Medulla oblongata (tissue), 1 donor: ENCODE measurements around the gene TRPM7.
"Not testable (repeated sequence)": the region's sequence is repeated elsewhere in the genome, so short reads cannot be mapped to it uniquely, and the experiment has no call there.

Experiments used
- DNase-seq: peaks from one replicate; pipeline ENCODE4 v3.0.0-alpha.2; 2015; ENCODE audit errors: extremely low spot score

Gene TRPM7, protein sequence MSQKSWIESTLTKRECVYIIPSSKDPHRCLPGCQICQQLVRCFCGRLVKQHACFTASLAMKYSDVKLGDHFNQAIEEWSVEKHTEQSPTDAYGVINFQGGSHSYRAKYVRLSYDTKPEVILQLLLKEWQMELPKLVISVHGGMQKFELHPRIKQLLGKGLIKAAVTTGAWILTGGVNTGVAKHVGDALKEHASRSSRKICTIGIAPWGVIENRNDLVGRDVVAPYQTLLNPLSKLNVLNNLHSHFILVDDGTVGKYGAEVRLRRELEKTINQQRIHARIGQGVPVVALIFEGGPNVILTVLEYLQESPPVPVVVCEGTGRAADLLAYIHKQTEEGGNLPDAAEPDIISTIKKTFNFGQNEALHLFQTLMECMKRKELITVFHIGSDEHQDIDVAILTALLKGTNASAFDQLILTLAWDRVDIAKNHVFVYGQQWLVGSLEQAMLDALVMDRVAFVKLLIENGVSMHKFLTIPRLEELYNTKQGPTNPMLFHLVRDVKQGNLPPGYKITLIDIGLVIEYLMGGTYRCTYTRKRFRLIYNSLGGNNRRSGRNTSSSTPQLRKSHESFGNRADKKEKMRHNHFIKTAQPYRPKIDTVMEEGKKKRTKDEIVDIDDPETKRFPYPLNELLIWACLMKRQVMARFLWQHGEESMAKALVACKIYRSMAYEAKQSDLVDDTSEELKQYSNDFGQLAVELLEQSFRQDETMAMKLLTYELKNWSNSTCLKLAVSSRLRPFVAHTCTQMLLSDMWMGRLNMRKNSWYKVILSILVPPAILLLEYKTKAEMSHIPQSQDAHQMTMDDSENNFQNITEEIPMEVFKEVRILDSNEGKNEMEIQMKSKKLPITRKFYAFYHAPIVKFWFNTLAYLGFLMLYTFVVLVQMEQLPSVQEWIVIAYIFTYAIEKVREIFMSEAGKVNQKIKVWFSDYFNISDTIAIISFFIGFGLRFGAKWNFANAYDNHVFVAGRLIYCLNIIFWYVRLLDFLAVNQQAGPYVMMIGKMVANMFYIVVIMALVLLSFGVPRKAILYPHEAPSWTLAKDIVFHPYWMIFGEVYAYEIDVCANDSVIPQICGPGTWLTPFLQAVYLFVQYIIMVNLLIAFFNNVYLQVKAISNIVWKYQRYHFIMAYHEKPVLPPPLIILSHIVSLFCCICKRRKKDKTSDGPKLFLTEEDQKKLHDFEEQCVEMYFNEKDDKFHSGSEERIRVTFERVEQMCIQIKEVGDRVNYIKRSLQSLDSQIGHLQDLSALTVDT (N-terminal part only)

DNA sequence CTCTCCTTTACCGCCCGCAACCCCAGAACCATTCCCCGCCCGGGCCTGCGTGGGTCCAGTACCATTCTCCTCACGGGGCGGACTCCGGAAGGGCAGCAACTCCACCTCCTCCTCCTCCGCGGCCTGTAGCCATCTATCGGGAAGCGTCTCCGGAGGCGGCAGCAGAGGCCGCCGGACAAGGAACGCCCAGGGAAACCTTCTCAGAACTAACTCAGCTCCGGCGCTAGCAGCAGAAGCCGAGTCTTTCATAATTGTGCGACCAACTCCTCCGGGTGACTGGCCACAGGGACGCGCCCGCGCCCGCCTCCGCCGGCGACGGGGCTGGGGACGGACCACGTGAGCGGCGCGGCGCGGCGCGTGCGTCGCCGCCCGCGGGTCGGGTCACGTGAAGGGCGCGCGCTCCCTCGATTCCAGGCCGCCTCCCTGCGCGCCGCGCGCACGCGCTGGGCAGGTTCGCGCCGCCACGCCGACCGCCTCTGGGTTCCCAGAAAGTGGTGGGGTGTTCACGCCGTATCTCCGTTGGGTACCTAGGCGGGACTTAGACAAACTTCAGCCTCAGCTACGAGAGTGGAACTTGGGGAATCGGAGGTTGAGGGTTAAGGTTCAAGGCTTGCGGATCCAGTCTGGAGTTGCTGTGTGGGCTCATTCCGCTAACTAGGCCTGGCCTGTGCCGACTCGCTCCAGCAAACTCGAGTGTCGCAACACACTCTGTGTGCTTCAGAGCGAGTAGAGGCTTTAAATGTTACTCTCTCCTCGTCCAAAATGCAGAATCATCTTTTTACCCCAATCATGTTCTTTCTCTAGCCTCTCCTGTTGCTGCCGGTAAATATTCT, at the start of gene TRPM7:
TSS of gene TRPM7 (minus strand) at position 329 of the 833 bp plus-strand sequence. CDS start at position 65, 264 bp downstream.
- peak; percentile 89 for DNase-seq

DNA sequence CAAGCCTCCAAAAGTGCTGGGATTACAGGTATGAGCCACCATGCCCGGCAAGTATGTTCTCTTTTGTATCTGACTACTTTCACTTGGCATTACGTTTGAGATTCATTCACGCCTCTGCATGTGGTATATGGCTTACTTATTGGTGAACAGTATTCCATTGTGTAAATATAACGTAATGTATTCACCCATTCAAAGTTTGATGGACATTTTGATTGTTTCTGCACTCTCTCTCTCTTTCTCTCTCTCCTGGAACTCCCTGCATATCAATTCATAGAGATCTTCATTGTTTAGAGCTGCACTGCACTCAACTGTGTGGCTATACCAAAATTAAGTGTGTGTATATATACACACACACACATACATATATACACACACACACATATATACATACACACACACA, 48.6 kb upstream of the TRPM7 start:
- DNase-seq: no peak

DNA sequence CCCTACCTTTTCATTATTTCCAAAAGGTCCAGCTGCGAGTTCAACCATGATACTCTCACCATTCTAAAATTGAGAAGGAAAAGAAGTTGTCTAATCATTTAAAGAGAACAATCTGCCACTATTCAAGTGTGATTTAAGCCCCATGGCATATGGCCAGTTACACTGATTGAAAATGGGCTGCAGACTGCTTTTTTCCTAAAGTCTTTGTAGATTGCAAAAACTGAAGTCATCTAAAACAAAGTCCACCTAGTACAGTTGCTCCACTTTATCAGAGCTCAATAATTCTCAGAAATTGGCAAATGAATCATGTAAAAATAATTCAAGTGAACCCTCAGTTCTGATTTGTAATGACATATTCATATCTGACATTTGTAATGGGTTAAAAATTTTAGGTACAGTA, 39.7 kb upstream of the TRPM7 start:
- no peak for DNase-seq

DNA sequence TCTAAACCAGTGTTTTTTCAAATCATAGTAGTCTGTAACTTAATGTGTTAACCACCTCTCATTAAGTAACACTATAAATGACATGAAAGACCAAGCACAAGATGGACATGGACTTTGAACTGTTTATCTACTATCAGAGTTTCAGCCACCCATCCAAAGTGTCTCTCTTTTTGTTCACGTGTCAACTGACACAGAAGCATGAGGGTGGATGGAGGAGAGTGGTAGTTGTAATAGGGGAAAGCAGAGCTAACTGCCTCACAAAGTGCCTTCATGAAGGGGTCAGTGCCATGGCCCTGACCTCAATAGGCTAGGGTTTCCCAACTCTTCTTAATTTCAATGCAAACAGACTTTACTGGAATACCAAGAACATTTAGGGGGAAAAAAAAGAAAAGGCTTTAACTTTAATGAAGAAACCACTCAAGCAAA, 32.1 kb upstream of the TRPM7 start:
- no peak for DNase-seq

DNA sequence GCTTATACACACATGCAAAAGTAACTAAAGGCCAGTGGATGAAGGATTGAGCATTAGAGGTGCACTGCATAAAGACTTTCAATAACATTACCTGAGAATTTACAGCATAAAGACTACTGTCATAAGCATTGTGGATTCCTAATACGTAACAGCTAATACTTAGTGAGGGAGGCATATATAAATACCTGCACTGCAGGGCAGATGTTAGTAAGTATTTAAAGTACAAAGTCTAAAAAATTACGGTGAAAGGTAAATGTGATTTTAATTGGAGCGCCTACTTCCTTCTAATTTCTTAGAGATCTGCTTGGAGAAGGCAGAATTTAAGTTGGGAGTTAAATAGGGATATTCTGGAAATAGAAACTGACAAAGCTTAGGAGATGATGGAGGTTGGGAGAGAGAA, 25.4 kb upstream of the TRPM7 start:
- no peak for DNase-seq

DNA sequence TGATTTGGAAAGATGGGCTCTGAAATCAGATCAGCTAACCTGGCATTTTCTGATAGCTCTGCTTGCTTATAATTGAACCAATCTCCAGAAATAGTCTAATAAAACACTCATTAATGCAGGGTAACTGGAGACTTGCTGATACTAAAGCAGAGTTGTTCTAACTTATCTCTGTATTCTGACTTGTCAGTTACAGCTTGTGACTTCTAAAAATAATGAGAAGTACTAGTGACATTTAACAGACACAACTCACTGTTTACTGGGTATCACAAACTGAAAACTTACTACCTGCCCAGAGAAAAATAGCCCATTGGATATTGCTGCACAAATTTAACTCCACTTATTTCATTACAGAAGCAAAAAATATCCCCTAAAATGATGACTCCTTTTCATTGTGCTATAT, 24.0 kb upstream of the TRPM7 start:
- no peak for DNase-seq

DNA sequence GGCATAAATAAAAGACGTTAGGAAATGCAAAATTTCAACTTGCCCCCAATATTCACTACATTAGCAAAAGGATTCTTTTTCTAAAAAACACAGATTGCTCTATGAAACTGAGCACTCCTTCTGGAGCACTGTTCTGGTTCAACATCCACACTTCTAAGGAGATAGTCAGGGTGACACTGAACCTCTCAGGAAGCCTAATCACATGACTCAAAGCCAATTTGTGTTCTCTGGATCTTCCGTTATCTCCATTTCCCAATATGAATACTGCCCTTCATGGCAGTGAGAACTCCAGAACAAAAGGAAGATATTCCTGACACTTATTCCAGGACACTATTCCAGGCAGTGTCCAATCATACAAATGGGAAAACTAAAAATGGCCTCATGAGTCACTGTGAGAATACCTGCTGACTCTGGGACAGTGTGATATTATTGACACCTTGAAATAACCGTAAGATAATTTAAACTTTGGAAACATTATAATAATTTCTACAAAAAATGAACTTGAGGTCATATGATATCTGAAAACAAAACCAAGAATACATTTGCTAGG, 21.4 kb upstream of the TRPM7 start:
- no peak for DNase-seq

DNA sequence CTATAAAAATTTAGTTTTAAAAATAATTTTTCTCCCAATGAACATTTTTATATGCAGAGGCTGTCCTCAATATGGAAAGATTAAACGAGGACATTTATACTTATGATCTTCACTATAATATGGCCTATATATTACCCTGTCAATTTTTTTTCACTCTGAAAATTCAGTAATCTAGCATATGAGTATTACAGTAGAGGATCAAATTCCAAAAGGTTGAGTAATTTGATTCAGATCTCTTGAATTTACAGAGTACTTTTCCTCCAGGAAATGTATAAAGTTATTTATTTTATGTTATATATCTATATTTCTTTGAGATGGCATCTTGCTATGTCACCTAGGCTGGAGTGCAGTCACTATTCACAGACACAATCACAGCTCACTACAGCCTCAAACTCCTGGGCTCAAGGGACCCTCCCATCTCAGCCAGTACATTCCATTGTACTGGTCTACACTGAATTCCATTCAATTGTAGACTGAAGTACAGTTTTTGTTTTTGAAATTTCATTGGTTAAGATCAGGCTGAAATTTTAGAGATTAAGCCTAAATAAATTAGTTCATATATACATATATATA, 16.3 kb upstream of the TRPM7 start:
- no peak for DNase-seq

DNA sequence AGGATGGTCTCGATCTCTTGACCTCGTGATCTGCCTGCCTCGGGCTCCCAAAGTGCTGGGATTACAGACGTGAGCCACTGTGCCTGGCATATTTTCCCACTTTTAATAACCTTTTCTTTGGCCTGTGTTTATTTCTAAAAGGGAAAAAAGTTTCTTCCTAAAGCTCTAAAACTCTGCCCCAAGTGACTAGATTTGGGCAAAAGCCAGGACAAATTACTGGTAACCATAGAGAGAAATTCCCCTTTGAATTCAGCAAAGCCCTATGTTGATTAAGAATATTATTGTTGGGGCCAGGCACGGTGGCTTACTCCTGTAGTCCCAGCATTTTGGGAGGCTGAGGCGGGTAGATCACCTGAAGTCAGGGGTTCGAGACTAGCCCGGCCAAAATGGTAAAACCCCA, 11.5 kb upstream of the TRPM7 start:
- no peak for DNase-seq

DNA sequence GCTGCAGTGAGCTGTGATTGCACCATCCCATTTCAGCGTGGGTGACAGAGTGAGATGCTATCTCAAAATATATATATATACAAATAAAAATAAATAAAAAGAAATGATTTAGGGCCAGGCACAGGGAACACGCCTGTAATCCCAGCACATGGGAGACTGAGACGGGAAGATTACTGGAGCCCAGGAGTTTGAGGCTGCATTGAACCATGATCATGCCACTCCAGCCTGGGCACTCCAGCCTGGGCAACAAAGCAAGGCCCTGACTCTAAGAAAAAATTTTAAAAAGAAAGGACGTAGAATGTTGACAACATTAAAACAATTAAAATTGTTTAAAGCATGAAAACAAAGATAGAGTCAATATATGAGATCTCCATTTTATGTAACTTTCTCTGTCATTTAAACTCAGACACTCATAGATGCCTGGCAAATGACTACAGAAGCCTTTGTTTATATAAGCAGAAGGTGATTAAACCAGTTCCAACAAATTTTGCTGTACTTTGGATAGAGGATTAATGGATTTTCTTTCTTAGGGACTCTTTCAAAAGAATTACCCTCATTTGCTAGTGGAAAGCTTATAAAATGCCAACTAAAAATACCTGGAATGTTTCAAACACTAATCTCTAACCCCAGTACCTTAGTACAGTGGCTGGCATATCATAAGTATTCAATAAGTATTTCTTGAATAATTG, 10.7 kb upstream of the TRPM7 start:
- DNase-seq: no peak

DNA sequence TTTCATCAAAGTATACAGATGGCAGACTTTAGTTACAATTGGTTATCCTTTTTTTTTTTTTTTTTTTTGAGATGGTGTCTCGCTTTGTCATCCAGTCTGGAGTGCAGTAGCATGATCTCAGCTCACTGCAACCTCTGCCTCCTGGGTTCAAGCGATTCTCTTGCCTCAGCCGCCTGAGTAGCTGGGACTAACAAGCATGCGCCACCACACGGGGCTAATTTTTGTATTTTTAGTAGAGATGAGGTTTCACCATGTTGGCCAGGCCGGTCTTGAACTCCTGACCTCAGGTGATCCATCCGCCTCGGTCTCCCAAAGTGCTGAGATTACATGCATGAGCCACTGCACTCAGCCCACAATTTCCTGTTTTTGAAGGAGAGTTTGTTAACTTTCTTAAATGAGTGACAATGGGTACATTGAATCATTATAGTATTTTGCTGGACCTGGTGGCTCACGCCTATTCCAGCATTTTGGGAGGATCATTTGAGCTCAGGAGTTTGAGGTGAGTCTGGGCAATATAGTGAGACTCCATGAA, 8.1 kb upstream of the TRPM7 start:
- DNase-seq: not testable (repeated sequence)

DNA sequence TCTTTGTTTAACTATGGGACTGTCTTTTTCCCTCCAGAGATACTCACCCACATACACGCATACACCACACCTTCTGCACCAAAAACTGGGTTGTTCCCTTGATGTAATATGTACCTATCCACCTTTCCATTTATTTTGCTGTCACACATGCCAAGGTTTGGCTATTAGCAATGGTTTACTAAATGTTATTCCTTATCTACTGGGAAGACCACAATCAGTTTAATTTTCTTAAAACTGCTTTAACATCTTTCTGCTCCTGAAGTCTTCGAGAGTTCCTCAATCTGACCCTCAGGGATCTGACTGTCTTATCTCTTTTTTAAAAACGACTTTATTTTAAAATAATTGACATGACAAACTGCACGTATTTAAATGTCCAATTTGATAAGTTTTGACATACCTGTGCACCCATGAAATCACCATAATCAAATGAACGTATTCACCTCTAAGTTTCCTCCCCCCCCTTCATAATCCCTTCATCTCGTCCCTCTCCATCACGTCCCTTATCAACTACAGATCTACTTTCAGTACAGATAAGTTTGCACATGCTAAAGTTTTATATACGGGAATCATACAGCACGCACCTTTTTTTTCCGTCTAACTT, 805 bp upstream of the TRPM7 start:
- DNase-seq: no peak

DNA sequence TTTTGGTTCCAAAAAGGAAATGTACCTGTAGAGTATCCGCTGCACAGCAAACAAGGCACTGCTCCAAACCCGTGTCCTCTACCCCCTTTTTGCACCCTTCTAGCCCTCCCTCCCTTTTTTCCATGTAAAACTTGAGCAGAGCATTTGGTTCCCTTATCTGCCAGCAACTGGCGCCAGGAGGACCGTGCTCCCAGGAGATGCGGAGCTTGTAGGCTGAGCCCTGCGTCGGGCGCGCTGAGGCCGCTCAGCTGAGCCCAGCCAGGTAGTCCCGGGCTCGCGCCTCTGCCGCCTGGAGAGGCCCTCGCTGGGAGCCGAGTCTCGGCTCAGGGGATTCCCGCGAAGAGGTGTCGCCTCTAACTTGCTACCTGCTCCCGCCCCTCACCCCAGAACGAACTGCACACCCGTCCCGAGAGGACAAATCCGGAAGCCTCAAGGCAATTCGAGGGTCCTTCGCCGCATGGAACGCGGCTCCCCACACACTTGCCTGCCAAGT, 575 bp downstream of the TRPM7 start:
- peak; percentile 56 for DNase-seq

DNA sequence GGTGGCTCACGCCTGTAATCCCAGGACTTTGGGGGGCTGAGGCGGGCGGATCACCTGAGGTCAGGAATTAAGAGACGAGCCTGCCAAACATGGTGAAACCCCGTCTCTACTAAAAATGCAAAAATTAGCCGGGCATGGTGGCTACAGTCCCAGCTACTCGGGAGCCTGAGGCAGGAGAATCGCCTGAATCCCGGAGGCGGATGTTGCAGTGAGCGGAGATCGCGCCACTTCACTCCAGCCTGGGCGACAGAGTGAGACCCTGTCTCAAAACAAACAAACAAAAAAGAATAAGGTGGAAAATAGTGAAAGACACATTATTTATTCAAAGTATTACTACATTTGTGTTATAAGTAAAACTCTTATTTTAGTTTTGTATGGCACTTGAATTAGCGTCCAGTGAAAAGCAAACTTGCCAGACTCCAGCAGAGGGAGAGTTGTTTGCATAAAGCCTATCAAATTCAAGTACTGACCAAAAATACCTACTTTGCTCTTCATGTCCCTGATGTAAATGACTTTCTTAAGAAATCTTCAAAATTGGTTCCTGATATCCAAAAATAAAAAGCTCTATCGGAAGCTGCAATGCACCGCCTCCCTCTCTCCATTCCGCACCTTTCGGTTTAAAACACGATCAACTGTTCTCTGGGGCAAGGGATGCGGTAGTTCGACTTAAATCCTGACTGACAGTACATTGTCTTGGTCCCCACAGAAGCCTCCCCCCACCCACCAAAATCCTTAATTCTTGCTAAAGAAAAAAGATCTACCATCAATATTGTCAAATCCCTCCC, 1.2 kb downstream of the TRPM7 start:
- DNase-seq: peak; percentile 3

DNA sequence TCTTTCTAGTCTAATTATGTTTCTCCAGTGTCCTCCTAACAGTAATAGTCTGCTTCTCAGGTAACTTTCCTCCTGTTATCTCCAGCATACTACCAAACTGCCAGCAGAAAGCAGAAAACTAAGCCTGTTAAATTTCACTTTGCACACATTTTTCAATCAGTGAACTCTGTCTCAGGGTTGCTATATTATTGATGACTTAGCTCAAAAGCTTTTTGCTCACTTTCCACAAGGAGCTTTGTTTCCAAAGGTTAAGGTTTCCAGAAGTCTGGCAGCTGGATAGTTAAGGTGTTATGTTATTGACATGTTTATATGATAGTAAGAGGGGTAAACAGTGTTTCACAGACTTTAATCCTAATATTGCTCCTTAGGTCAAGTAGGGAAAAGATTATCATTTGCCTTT, 5.1 kb downstream of the TRPM7 start:
- no peak for DNase-seq

DNA sequence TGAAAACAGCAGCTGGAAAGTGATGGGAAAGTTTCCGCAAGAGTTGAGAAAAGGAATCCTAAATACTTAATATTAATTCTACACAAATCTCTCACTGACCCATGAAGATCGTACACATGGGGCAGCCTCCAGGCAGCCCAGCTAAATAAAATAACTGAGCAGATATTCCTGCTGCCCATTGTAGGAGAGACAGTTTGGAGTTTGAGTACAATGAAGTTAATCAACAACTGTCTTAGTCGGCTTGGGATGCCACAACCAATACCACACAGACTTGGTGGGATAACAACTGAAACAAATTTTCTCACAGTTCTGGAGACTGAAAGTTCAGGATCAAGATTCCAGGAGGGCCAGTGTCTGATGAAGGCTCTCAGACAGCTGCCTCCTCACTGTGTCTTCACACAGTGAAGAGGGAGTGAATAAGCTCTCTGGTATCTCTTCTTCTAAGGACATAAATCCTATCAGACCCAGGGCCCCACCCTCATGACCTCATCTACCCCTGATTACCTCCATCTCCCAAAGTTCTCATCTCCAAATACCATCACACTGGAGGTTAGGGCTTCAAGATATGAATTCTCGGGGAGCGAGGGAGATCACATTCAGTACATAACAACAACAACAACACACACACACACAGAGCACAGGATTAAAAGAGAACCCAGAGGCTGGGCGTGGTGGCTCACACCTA, 9.7 kb downstream of the TRPM7 start:
- no peak for DNase-seq

DNA sequence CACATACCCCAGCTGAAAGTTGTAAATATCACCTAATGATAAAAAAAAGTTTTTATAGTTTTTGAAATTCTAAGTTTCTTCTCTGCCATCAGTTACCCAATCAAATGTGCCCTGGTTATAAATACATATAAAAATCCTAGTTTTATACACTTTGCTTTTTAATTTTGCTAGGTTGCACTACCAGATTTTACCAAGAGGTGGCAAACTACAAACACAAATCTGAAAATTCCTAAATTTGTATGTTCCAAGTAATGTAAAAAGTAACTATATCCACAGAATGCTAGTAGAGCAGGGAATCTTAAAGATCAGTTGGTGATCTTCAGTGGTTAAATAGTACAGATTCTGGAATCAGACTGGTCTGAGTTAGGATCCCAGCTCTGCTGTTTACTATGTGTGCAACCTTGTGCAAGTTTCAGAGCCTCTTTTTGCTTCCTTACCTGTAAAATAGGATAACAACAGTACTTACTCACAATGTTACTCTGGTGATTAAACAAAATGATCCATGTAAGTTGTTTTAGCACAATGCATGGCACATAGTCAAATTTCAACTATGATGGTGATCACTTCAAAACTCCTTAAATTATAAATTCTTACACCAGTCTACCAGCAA, 11.0 kb downstream of the TRPM7 start:
- peak; percentile 38 for DNase-seq
